NCI-H2227 treated with DMSO at 0.1 percent for 48 hours (cell line): Measurements from ENCODE around the gene MLPH.
"Not testable (repeated sequence)": the region's sequence is repeated elsewhere in the genome, so short reads cannot be mapped to it uniquely, and the experiment has no call there.

Source experiments
- DNase-seq: peaks from one replicate; lab custom pipeline; 2025; lab: John Stamatoyannopoulos, UW

The MLPH gene

DNA sequence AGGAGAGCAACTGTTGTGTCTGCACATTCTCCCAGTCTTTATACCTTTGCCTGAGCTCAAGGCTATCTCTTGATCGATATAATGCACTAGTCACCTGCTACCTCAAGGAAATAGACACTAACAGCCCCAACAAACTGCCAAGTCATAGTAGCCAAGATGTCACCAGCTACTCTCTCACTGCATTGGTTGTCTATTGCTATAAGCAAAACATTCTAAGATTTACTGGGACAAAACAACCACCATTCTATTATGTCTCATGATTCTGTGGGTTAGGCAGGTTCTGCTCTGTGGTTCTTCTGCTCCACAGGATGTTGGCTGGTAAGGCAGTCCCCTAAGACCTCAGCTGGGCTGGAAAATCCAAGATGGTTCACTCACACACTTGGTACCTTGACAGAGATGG is 28.5 kb upstream of the MLPH start:
- DNase-seq, result no peak

GRCh38 chr2:237459226-237459625 is 27.8 kb upstream of the MLPH start:
- DNase-seq, result no peak

DNA sequence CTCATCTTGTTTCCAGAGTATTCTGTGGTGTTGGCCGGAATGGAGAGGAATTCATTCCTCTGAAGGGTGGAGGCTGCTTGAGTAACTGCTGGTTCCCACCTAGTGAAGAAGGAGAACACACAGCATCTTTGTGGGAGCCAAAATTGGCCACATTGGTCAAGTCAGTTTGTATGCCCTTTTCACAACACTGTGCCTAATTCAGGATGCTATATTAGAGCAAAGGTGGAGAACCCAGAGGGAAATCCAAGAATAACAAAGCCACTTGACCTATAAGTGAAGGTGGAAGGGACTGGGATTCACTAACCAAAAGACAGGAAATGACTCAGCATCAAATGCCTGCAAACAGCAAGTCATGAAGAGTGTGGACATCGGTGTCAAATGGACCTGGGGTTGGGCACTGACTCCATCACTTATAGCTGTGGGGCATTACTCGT is 27.3 kb upstream of the MLPH start:
- no peak for DNase-seq

DNA sequence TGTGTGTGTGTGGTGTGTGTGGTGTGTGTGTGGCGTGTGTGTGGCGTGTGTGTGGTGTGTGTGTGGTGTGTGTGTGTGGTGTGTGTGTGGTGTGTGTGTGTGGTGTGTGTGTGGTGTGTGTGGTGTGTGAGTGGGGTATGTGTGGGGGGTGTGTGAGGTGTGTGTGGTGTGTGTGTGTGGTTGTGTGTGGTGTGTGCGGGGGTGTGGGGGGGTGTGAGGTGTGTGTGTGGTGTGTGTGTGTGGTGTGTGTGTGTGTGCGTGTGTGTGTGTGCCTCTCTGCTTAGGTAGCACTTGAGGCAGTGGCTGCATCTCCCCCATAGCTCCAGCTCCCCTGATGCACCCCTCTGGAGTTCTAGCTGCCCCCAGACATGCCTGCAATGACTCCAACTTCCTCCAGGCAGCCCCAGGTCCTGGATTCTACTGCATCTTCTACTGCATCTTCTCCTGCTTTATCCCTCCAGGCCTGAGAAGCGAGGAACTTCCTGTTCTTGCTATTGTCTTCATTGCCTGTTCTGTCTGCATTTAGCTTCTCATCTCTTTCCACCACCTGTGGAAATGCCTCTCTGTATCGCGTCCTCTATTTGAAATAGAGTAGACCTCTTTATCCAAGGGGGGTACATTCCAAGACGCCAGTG is 22.2 kb upstream of the MLPH start:
- DNase-seq, result no peak

- no peak for DNase-seq
Measured at GRCh38 chr2:237465515-237466148, 21.4 kb upstream of the MLPH start.

DNA sequence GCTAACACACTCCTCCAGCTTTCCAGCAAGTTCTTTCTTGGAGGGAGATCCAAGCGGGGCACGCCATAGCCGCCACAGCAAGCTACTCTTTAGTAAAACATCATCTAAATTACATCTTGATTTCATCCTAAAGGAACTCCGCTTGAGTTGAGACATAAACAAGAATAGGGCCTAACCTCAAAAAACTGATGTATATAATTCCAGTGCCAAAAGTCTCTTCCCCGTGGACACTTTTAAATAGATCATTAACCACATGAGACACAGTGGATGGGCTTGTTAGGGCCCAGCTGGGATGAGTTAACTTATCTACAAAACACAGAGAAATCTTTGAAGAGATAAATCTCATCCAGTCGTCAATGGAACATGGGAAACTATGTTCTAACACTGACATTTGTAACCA is 20.8 kb upstream of the MLPH start:
- no peak for DNase-seq

DNA sequence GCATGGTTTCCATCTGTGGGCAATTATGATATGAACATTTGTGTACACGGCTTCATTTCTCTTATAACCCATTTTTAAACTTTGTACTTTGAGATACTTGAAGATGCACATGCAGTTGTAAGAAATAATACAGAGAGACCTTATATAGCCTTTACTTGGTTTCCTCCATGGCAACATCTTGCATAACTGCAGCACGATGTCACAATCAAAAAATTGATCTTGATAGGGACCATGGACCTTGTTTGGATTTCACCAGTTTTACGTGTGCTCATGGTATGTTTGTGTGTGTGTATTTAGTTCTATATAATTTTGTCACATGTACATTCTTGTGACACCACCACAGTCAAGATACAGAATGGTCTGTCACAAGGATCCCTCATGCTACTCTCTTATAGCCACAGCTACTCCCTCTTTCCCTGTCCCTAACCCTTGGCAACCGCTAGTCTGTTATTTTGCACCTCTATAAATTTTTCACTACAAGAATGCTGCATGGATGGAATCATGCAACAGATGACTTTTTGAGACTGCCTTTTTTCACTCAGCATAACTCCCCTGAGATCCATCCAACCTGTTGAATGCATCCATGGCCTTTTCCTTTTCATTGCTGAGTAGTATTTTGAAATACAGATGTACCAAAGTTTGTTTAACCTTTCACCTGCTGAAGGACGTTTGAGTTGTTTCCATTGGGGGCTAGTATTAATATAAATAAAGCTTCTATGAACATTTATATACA is 19.4 kb upstream of the MLPH start:
- no peak for DNase-seq

DNA sequence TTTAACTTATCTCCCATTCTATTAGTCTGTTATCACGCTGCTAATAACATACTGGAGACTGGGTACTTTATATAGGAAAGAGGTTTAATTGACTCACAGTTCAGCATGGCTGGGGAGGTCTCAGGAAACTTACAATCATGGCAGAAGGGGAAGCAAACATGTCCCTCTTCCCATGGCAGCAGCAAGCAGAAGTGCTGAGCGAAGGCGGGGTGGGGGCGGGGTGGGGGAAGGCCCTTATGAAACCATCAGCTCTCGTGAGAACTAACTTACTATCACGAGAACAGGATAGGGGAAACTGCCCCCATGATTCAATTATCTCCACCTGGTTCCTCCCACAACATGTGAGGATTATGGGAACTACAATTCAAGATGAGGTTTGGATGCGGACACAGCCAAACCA is 17.6 kb upstream of the MLPH start:
- DNase-seq, result not testable (repeated sequence)

- DNase-seq, result no peak
Measured at GRCh38 chr2:237469849-237470248, 17.2 kb upstream of the MLPH start.

DNA sequence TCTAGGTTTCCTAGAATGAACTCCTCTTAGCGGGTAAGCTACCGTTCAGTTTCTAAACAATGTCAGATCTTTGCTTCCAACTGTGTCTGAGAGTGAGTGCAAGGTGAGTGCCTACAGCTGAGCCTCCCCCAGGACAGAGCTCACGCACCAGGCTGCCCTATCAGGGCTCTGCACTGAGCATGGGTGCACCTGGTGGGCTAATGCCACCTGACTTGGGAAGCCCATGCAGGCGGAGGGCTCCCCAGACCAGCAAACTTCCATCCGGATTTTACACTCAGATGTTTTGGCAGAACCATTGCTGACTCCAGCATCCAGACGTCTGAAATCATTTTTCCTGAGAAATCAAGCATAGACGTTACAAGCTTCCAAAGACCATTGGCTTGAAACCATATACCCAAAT is 16.1 kb upstream of the MLPH start:
- DNase-seq, result no peak

DNA sequence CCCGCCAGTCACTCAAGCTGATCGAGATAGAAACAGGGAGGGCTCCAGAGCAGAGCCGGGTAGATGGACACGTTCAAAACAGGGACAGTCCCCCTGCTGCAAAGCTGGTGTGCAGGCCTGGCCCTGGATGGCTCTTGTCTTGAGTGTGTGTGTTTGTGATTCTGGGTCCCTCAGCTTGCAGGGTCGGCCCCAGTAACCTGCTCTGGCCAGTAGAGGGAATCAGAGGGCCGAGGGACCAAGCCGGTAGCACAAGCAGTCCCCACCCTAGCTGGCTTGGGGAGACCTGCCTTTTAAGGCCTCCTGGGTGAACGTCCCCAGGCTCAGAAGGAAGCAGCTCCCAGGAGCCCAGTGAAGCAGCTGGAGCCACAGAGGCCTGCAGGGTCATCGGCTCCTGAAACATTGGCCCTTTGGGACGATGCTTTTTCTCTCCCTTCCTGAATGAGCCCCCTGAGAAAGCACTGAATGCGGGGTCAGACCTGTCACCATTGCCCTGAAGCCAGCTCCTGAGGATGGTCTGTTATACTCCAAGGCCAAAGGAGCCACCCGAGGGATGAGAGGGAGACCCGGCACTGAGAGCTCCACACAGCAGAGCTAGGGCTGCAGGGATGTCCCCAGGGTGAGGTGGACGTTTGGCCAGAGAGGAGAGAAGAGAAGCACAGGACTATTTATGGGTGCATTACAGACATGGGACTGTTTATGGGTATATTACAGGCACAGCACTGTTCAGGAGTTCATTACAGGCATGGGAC is 15.4 kb upstream of the MLPH start:
- no peak for DNase-seq

DNA sequence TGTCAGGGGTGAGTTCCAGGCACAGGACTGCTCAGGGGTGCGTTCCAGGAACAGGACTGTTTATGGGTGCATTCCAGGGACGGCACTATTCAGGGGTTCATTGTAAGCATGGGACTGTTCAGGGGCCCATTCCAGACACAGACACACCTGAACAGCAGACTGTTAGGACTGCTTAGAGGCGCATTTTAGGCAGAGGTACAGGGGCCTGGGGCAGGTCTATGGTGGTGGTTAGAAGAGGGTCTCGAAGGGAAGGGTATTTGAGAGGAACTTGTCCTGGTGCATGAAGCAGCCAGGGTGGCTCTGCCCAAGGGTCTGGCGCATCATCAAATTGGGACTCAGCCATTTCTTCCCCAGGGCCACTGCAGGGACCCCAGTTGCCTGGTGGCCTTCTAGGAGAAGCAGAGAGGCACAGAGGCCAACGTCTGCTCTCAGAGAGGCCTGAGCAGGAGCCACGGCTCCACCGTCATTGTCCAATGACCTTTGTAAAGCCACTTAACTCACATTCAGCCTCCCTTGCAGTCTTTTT is 14.8 kb upstream of the MLPH start:
- no peak for DNase-seq

DNA sequence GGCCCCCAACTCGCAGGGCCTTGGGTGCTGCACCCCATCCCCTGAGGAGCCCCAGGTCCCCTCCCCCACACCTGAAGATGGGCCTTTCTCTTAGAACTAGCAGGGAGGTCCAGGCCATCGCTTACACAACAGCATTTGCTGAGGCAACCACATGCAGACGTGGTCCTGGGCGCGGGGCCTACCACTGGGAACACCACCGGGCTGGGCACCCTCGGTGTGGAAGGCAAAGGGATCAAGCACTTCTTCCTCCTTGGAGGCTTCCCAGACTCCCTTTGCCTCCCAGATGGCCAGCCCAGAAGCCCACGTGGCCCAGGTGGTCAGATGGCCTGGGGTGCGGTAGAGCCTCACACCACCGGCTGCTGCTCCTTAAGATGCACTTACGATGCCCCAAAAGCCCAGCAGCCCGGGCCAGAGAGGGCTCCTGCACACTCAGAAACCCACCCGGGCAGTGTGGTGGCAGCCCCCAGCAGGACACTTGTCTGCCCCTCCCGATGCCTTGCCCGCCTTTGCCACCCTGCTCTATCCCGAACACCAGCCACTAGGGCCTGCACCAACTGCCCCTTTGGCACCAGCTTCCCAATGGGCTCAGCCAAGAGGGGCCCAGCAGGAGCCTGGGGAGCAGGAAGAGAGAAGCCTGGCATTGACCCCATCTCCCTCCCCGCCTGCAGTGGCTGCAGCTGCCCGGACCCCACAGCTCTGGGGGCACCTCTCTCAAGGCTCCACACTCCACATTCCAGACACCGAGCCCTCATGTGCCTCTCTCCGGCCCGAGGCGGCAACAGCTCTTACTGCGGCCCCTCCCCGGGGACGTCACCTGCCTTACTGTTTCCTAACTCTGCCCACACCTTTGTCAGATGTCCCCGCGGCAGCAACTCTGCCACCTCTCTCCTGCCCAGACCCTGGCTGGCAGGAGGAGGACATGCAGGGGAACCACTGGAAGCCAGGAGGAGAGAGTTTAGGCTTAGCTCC is 13.9 kb upstream of the MLPH start:
- DNase-seq, result no peak

DNA sequence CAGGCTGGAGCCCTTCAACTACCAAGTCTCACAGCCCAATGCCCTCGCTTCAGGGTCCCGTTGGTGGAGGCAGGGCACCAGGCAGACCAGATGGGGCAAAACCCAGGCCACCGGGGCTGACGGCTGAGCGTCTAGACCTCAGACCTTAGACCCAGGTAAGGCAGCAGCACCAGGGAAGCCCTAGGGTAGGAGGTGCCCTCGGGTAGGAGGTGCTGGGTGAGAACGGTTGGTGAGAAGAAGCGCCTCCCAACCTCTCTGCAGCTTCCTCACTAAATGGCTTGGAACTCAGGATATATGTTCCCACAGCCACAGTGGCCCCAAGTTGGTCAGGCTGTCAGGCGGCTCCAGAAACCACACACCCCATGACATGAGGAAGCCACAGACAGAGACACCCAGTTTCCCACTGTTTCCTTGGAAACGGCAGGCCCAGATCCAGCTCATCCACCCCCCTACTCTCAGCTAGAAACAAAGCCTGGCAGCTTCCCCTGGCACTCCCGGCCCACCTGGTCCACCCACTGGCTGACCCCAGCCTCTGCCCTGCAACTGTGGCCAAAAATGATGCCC is 13.1 kb upstream of the MLPH start:
- no peak for DNase-seq

DNA sequence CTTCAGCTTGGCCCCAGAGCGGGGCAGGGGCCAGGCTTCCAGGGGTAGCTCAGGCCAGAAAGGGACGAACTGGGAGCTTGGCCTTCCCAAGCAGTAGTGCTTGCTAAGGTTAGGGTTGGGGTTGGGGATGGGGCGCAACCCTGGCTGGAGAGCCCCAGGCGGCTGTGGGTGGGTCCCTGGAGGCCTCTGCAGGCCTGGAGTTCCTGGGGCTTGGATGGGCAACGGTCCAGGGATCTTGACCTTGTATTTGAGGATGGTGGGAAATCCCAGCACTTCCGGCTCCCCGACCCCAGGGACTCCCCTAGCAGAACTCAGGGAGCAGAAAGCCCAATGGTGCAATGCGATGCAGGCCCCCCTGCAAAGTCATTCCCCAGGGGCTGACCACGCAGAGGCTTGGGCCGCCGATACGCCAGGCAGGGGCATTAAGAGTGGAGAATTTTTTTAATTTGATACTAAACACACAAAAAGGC is 12.6 kb upstream of the MLPH start:
- DNase-seq, result no peak

DNA sequence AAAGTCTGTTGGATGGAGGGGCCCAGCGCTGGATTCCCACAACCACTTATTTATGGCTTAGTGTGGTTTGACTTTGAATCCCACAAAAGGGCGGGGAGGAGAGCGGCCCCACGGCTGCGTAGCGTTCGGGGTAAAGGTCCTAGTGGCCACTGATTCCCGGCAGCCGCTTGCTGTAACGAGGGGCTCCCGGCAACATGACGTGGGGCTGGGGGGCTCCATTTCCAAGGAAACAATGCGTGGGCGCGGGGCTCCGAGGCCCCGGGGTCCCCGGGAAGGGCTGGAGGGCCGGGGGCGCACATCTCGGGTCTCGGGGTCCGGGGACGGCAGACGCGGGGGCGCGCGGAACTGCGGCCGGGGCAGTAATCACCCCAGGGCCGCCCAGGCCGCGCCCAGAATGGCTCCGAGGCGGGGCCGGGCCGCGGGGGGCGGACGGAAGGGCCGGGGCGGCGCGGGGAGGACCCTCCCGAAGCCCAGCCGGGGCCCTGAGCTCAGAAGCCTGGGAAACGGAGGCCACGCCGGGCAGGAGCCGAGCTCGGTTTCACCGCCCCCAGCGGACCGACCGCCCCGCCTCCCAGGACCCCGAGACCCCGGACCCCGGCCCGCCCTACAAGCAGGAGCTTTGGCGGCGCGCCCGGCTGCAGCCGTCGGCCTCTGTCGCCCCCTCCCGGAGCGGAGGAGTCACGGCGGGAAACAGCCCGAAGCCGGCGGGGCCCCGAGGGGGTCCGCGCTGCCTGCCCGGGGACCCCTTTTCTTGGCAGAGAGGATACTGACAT is 11.9 kb upstream of the MLPH start:
- peak; percentile 83 for DNase-seq

- peak; percentile 53 for DNase-seq
Measured at GRCh38 chr2:237475704-237476141, 11.3 kb upstream of the MLPH start.

DNA sequence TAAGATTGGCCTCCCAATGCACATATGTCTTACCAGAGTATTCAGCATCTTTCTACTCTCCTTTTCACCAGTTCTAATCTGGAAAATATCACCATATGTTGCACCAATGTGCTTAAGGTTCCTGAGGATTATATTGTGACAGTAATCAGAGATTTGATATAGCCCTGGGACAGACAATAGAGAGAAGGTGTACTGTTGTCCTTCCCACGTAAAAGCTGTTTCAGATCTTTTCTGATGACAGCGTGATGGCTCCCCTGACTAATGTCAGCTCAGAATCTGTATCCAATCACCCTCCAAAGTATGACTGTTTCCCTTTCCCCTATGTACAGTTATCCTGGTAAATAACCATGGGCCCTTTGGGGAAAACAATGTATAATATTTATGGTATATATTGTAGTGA is 9.0 kb upstream of the MLPH start:
- DNase-seq, result no peak

DNA sequence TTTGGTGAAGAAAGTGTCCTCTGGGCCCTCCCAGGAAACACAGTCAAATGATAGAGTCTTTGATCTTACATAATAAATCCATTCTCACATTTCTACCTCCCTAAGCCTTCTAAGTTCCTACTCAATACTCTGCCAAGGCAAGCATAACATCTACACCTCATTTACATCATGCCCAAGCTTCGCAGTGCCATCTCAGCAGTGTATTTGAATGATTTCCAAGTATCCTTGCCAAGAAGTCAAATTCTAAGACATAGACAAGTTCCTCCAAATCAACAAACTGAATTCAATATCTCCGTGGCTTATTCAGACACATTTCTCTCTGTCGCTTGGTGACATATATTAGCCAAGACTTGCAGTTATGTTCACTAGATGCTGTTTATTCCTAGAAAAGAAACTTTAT is 8.1 kb upstream of the MLPH start:
- DNase-seq, result no peak

GRCh38 chr2:237479747-237480146 is 7.3 kb upstream of the MLPH start:
- no peak for DNase-seq
